ENCODE data around the gene EEF2K.

DNA sequence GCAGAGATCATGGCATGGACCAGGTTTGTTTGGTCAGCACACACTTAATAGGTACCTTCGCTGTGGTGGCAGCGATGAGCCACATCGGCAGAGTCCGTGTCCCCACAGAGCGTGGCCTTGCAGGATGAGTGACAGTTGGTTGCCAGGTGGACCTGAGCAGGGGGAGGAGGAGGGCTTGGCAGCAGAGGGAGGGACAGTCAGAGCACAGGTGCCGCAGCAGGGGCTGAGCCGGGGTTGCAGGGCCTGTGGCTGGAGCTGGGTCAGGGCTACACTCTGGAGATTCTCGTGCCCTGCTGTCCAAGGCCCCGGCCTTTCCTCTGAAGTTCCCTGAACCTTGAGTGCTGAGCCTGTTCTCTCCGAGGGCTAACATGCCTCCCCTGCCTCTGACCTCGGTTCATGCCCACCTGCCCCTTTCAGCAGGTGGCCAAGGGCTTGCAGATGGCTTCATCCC, 116.0 kb downstream of the EEF2K start:
- TF ChIP-seq EZH2phosphoT487 (IDR thresholded peaks at IDR 0.05; ENCODE audit: borderline replicate concordance, low read length) (no peak), EZH2 (IDR thresholded peaks at IDR 0.05; ENCODE audit: low read length, unreplicated experiment) (no peak)
- TF ChIP-seq, protein P1, sequence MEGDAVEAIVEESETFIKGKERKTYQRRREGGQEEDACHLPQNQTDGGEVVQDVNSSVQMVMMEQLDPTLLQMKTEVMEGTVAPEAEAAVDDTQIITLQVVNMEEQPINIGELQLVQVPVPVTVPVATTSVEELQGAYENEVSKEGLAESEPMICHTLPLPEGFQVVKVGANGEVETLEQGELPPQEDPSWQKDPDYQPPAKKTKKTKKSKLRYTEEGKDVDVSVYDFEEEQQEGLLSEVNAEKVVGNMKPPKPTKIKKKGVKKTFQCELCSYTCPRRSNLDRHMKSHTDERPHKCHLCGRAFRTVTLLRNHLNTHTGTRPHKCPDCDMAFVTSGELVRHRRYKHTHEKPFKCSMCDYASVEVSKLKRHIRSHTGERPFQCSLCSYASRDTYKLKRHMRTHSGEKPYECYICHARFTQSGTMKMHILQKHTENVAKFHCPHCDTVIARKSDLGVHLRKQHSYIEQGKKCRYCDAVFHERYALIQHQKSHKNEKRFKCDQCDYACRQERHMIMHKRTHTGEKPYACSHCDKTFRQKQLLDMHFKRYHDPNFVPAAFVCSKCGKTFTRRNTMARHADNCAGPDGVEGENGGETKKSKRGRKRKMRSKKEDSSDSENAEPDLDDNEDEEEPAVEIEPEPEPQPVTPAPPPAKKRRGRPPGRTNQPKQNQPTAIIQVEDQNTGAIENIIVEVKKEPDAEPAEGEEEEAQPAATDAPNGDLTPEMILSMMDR (conservative IDR thresholded peaks at IDR 0.05; ENCODE audit: low read depth, low read length) = no peak
